GM19438 (cell line): ENCODE measurements around the gene PREP.

ENCODE experiments used
- ATAC-seq: cut with Tn5 transposase; IDR thresholded peaks from one replicate; pipeline ENCODE4 v1.9.1; 2021; ENCODE audit warnings: low read depth; ENCODE audit not compliant: unreplicated experiment

The PREP gene

GRCh38 chr6:105317607-105318533, 85.0 kb downstream of the PREP start:
- no peak for ATAC-seq

GRCh38 chr6:105313211-105313610, 89.7 kb downstream of the PREP start:
- ATAC-seq, result no peak

GRCh38 chr6:105310947-105311346, 91.9 kb downstream of the PREP start:
- no peak for ATAC-seq

- no peak for ATAC-seq
These were observed 92.5 kb downstream of the PREP start for GRCh38 chr6:105310371-105310770.

- ATAC-seq, result no peak
These were observed 94.0 kb downstream of the PREP start for GRCh38 chr6:105308840-105309239.

- ATAC-seq, result no peak
These were observed 97.4 kb downstream of the PREP start for GRCh38 chr6:105305521-105305920.

- ATAC-seq, result no peak
These were observed 98.1 kb downstream of the PREP start for GRCh38 chr6:105304825-105305224.

- no peak for ATAC-seq
These were observed 98.5 kb downstream of the PREP start for GRCh38 chr6:105304366-105304765.

- no peak for ATAC-seq
These were observed 100.2 kb downstream of the PREP start for GRCh38 chr6:105302617-105303128.

- no peak for ATAC-seq
These were observed 100.9 kb downstream of the PREP start for GRCh38 chr6:105301756-105302616.

- no peak for ATAC-seq
These were observed 101.8 kb downstream of the PREP start for GRCh38 chr6:105301072-105301503.

- no peak for ATAC-seq
These were observed 102.8 kb downstream of the PREP start for GRCh38 chr6:105300090-105300489.

GRCh38 chr6:105294129-105294528, 108.8 kb downstream of the PREP start:
- no peak for ATAC-seq

GRCh38 chr6:105292689-105293339, 110.1 kb downstream of the PREP start:
- ATAC-seq, result no peak

GRCh38 chr6:105291525-105291924, 111.4 kb downstream of the PREP start:
- ATAC-seq, result no peak

GRCh38 chr6:105282631-105283585, 120.0 kb downstream of the PREP start:
- ATAC-seq, result no peak

GRCh38 chr6:105280033-105280432, 122.8 kb downstream of the PREP start:
- no peak for ATAC-seq

- no peak for ATAC-seq
These were observed 123.4 kb downstream of the PREP start for GRCh38 chr6:105279463-105279862.

- ATAC-seq, result no peak
These were observed 124.1 kb downstream of the PREP start for GRCh38 chr6:105278813-105279212.

- ATAC-seq, result no peak
These were observed 124.8 kb downstream of the PREP start for GRCh38 chr6:105278035-105278434.
